HG03095 (cell line): ENCODE data around the gene TOGARAM2.
"Not testable (repeated sequence)": the region's sequence is repeated elsewhere in the genome, so short reads cannot be mapped to it uniquely, and the experiment has no call there.

Experiments
- ATAC-seq: cut with Tn5 transposase; IDR thresholded peaks from one replicate; pipeline ENCODE4 v1.9.1; 2021; ENCODE audit warnings: moderate library complexity; ENCODE audit not compliant: unreplicated experiment

Gene TOGARAM2

DNA sequence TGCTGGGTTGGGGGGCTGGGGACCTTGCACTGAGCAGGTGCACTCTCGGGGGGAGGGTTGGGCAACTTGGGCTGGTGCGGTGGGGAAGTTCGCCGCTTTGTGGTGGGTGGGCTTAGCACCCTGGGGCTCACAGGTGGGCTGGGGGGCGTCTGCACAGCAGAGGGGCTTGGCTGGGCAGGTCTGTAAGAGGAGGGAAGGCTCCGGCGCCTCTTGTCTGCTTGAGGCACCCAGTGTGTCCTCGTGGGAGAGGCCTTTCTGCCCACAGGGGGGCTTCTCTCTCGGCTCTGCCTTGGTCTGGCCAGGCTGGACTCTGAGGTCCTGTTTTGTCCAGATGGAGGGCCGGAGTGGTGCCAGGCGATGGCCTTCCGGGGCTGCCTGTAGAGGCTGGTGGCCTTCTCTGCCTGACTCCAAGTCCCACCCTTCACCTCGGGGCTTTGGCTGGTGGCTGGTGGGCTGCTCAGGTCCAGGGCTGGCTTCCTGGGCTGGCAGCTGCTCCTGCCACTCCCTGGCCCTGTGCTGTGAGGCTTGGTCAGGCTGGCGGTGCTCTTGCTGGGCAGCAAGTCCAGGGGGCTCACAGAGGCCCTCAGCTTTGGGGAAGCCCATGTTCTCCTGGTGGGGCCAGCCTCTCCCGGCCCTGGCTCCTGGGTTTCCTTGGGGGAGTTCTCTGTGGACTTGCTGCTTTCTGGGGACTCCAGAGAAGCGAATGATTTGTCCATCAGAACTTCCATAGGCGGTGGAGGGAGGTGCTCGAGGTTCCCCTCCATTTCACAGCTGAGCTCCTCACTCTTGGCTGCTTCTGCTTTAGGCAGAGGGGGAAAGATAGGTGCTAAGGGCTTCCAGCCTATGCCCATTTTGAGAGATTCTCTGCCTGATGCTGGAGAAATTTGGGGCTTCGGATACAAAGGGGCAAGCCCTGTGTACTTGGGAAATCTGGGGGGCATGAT lies 90.2 kb downstream of the TOGARAM2 start:
- ATAC-seq, result no peak

GRCh38 chr2:29072251-29072650 lies 91.2 kb downstream of the TOGARAM2 start:
- ATAC-seq, result no peak

DNA sequence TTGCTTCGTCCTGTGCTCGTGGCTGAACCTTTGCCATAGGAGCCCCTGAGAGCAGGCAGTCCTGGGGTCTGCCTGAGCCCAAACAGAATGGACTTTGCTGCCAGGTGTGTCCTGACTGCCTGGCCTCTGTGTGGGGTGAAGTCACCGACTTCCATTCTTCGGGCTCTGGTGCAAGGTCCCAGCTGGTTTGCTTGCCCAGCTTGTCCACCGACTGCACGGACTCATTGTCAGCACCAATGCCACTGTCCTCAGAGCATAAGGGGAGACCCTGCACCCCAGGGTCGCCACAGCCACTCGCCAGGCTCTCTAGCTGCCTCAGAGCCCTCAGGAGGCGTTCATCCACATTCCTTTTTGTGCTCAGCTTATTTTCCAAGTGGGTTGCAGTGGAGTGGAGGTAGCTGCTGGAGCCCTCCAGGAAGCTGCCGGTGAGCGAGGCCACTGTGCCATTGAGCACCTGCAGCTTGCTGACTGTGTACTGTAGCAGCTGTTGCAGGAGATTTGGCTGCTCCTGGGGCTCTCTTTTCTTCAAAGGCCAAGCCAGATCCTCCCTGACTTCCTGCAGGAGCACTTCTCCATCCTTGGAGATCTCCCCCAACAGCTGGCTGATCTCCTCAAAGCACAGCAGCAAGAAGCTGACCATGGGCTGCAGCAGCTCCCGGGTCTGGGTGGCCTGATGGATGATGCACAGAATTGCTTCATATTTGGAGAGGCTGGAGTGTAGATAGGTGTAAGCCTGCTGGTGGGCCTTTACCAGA lies 92.0 kb downstream of the TOGARAM2 start:
- no peak for ATAC-seq

DNA sequence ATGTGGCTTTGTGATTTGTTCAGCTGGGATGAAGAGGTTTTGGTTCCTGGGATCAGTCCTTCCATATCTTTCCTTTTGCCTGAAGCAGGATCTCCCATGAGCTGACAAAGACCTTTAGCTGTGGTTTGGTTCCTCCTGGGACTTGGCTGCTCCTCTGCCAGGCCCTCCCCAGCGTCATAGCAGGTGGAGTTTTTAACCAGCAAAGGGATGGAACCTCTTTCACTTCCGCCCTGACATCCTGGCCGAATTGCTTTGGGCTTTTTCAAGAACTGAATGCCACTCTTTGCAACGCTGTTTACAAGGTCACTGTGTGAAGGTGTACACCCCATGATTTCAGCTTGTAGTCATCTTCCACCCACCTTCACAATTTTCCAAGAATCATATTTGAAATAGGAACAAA lies 92.8 kb downstream of the TOGARAM2 start:
- no peak for ATAC-seq

GRCh38 chr2:29074411-29074810 lies 93.3 kb downstream of the TOGARAM2 start, which contains the start of gene PCARE:
Gene PCARE, minus strand, starts transcription at chr2:29074523. Its CDS starts 262 bp downstream, at chr2:29074261.
- no peak for ATAC-seq

DNA sequence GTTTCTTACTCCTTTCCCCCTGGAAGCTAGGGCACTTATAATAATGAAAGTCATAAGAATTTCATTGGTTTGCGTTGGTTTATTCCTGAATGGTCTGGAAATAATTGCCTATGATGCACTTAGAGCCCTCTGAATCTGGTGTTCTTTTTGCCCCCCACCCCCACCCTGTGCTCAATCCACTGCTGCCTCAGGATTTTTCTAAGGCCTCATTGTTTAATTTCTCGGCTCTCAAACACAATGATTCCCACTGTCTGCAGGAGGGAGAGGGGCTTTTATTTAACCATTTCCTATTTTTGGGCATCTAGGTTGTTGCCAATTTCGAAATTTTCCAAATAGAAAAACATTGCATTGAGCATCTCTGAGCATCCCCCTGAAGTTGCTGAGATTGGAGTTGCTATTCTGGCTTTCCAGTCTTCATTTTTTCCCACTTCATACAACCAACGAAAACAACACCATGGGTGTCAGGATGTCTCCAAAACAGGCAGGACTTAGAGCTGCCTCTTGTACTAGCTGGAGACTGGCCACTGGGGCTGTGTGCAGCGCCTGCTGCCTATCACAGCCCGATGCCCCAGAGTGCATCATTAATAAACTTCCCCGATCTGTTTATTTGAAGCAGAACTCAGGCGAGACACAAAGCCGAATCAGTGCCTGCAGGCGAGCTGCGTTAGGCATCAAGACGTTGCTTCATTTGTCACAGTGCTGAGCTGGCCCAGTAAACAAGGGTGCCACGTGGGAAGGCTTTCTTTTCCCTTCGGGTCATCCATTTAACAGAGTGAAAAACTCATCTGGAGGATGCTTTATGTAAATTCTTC lies 95.0 kb downstream of the TOGARAM2 start:
- ATAC-seq, result no peak

GRCh38 chr2:29079887-29080286 lies 98.8 kb downstream of the TOGARAM2 start:
- ATAC-seq, result no peak

DNA sequence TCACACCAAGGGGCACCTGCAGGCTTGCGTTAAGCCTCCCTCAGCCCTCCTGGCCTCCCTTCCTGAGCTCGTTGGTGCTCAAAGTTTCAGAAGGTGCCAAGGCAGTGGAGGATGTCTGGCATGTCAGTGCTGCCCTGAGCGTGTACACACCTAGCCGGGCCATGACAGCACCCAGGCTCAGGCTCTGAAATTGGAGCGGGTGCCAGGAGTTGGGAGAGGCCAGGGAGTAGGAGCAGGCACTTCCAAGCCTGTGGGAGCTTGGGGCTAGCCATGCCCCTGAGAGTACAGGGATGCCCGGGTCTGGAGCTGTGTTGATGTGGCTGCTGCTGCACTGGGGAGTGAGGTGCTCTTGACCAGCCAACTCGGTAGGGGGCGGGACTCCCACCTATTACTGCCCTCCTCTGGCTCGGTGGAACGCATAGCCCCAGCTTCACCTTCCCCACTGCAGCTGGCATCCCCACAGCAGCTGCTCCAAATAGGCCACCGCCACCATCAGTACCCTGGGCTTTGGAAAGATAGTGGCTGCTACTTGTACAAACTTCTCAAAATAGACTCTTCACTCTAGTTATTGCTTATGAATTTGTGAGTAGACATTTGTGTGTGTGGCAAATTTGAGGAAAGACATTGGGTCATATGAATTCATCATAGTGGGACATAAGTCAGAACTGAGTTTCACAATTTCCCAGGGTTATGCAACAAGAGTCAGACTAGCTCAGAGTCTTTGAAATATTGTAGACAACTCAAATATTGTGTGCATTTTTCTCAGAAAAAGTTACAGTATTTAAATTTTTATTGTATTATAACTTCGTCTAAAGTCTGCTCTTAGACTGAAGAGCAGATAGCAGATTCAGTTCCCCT lies 100.0 kb downstream of the TOGARAM2 start:
- no peak for ATAC-seq

DNA sequence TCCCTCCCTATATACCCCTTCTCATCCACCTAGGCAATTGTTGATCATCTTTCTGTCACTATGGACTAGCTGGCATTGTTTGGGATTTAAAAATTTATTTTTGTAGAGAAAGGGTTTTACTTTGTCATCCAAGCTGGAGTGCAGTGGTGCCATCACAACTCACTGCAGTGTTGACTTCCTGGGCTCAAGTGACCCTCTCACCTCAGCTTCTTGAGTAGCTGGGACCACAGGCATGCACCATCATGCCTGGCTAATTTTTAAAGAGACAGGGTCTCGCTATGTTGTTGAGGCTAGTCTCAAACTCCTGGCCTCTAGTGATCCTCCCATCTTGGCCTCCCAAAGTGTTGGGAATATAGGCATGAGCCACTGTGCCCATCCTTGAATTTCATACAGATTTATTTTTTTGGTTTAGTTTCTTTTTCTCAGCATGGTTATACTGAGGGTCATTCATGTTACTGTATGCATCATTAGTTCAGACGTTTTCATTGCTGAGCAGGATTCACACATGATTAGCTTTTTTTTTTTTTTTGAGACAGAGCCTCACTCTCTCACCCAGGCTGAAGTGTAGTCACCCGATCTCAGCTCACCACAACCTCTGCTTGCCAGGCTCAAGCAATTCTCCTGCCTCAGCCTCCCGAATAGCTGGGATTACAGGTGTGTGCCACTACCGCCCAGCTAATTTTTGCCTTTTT lies 101.9 kb downstream of the TOGARAM2 start:
- no peak for ATAC-seq

GRCh38 chr2:29084554-29084953 lies 103.5 kb downstream of the TOGARAM2 start:
- no peak for ATAC-seq

DNA sequence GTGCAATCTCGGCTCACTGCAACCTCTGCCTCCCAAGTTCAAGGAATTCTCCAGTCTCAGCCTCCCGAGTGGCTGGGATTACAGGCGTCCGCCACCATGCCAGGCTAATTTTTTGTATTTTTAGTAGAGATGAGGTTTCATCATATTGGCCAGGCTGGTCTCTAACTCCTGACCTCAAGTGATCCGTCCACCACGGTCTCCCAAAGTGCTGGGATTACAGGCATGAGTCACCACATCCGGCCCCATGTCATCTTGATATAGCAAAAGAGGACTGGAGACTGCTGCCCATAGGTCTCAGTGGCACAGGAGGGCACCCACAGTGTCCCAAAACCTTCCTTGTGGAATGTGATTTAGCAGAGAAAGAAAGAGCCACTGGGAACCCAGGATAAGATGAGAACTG lies 109.2 kb downstream of the TOGARAM2 start:
- ATAC-seq, result not testable (repeated sequence)

DNA sequence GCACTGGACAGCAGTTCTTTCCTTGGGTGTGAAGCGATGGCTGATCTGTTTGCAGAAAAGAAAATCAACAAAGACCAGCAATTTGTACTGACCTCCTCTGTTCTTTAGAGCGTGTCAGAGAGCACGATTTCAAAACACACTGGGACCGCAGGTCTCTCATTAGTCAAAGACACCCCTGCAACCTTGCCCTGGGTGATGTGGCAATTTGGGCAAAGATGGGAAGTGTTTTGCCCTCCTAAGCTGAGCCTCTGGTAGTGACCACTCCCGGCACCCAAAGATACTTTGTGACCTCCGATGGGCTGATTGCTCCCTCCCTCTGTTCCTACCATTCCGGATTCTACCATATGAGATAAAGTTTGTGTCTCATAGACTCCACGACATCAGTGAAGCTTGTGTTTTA lies 115.9 kb downstream of the TOGARAM2 start:
- no peak for ATAC-seq

DNA sequence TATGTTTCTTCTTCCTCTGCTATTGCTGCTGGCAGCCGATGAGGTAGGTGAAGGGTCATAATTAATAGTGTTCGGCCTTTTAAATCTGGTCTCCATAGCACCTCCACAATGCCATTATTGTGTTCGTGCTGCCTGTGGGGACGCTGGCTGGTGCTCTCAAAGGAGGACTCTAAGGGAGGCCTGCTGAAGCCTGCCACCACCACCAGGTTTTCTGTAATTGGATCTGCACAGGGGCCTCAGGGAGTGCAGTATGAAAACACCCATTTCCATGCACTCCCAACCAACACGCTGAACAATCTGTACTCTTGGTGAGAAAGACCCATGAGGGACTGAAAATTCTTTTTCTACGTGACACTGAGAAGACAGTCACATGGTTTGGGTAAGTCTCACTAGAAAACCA lies 116.5 kb downstream of the TOGARAM2 start:
- ATAC-seq, result no peak

GRCh38 chr2:29100564-29100963 lies 119.5 kb downstream of the TOGARAM2 start:
- ATAC-seq, result no peak
